ENCODE results near the gene VPS36. TPM values are rescaled to one million over a fixed set of nuclear protein-coding genes. Genes with fewer than 3 reads are reported as not detected.

Gene VPS36
- total and polyA plus RNA-seq, 2 donors from 2014 or later: 19.2 to 48.9 TPM

DNA sequence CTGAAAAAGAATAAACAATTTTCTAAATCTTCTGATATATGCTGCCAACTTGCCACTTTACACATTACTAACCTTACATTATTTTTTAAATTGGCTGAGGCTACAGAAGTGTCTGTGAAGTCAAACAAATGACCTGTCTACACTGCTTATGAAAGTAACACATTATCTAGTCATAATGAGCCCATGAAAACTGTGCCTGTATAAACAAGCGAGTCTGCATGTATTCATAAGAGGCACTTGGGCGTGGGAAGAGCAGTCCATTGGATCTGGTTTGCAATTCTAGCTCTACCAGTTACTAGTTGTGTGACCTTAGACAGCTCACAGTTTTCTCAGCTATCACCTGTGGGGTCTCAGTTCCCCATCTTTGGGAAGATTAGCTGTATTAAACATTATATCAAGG is 3.1 kb downstream of the VPS36 start:
- DNase-seq (no peak), FAIRE-seq (no peak)
- TF ChIP-seq, protein P1, sequence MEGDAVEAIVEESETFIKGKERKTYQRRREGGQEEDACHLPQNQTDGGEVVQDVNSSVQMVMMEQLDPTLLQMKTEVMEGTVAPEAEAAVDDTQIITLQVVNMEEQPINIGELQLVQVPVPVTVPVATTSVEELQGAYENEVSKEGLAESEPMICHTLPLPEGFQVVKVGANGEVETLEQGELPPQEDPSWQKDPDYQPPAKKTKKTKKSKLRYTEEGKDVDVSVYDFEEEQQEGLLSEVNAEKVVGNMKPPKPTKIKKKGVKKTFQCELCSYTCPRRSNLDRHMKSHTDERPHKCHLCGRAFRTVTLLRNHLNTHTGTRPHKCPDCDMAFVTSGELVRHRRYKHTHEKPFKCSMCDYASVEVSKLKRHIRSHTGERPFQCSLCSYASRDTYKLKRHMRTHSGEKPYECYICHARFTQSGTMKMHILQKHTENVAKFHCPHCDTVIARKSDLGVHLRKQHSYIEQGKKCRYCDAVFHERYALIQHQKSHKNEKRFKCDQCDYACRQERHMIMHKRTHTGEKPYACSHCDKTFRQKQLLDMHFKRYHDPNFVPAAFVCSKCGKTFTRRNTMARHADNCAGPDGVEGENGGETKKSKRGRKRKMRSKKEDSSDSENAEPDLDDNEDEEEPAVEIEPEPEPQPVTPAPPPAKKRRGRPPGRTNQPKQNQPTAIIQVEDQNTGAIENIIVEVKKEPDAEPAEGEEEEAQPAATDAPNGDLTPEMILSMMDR (IDR thresholded peaks at IDR 0.05; ENCODE audit: borderline replicate concordance, extremely low read depth, insufficient read depth): no peak
- Histone ChIP-seq H3K27ac (ENCODE audit: low read depth in 2 of 2, low read length in 2 of 2) (no peak overlapping the region), H3K27me3 (ENCODE audit: control insufficient read depth, insufficient read depth, low read length) (no peaks in the 10 kb centered on the region), H3K4me1 (ENCODE audit: control insufficient read depth in 2 of 3, insufficient read depth in 2 of 3, low read depth in 1 of 3, low read length in 3 of 3) (no peaks in the 10 kb centered on the region), H3K9ac (ENCODE audit: low read length in 3 of 3) (no peak overlapping the region), H3K4me3 (ENCODE audit: low read length in 3 of 3) (no peak overlapping the region), H3K36me3 (ENCODE audit: control insufficient read depth in 2 of 3, insufficient read depth in 3 of 3, low read length in 3 of 3) (no peaks in the 10 kb centered on the region), H3K9me3 (ENCODE audit: control insufficient read depth in 2 of 3, insufficient read depth in 1 of 3, low read length in 3 of 3) (no peaks in the 10 kb centered on the region)
- intact Hi-C loops (cut with DNase I): no loop called here

DNA sequence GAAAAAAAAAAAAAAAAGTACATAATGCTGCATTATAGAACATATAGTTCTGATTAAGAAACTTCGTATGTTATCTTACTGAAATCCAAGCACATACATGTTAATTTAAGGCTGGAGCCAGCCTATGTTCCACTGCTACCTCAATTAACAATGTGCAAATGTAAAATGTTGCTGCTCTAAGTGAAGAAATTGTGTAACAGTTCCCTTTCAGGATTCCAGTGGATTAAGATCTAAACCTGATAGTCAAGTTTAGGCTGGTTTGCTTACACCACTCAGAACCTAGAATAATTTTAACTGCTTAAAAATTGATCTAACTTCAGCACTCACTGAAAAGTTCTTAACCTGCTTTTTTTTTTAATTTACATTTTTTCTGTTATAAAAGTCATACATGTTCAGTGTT is 4.2 kb downstream of the VPS36 start:
- Histone ChIP-seq H3K9me3 (ENCODE audit: control insufficient read depth in 2 of 3, insufficient read depth in 1 of 3, low read length in 3 of 3) (no peaks in the 10 kb centered on the region), H3K4me3 (ENCODE audit: low read length in 3 of 3) (no peak overlapping the region), H3K27ac (ENCODE audit: low read depth in 2 of 2, low read length in 2 of 2) (no peak overlapping the region), H3K36me3 (ENCODE audit: control insufficient read depth in 2 of 3, insufficient read depth in 3 of 3, low read length in 3 of 3) (no peaks in the 10 kb centered on the region), H3K27me3 (ENCODE audit: control insufficient read depth, insufficient read depth, low read length) (no peaks in the 10 kb centered on the region), H3K4me1 (ENCODE audit: control insufficient read depth in 2 of 3, insufficient read depth in 2 of 3, low read depth in 1 of 3, low read length in 3 of 3) (no peaks in the 10 kb centered on the region), H3K9ac (ENCODE audit: low read length in 3 of 3) (no peak overlapping the region)
- DNase-seq: no peak
- TF ChIP-seq, protein P1 (IDR thresholded peaks at IDR 0.05; ENCODE audit: borderline replicate concordance, extremely low read depth, insufficient read depth): no peak
- intact Hi-C loops (cut with DNase I): no loop called here
- FAIRE-seq: no peak

DNA sequence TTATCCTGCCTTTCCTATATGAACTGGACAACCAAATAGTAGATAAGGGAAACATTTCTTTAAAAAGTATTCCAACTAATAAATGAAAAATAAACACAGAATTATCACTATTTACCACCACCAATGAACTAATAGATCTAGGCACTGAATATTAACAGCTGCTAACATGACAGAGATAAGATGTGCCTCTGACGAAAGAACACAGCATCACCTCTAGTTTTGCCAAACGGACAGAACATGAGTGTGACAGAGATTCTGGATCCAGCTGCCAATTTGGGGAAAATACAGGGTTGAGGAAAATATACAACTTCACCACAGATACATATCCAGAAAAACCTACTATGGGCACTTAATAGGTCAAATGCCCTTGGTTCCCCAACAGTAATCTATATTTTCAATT is 18.0 kb downstream of the VPS36 start:
- Histone ChIP-seq H3K27me3 (ENCODE audit: control insufficient read depth, insufficient read depth, low read length) (no peaks in the 10 kb centered on the region), H3K27ac (ENCODE audit: low read depth in 2 of 2, low read length in 2 of 2) (no peak overlapping the region), H3K9ac (ENCODE audit: low read length in 3 of 3) (no peak overlapping the region), H3K4me3 (ENCODE audit: low read length in 3 of 3) (no peak overlapping the region), H3K36me3 (ENCODE audit: control insufficient read depth in 2 of 3, insufficient read depth in 3 of 3, low read length in 3 of 3) (peaks cover 3 to 21% (median 13%) of the 10 kb centered on the region in 3 donors), H3K9me3 (ENCODE audit: control insufficient read depth in 2 of 3, insufficient read depth in 1 of 3, low read length in 3 of 3) (no peaks in the 10 kb centered on the region), H3K4me1 (ENCODE audit: control insufficient read depth in 2 of 3, insufficient read depth in 2 of 3, low read depth in 1 of 3, low read length in 3 of 3) (no peaks in the 10 kb centered on the region)
- intact Hi-C loops (cut with DNase I): no loop called here
- FAIRE-seq: no peak
- TF ChIP-seq, protein P1 (IDR thresholded peaks at IDR 0.05; ENCODE audit: borderline replicate concordance, extremely low read depth, insufficient read depth): no peak
- DNase-seq: no peak

DNA sequence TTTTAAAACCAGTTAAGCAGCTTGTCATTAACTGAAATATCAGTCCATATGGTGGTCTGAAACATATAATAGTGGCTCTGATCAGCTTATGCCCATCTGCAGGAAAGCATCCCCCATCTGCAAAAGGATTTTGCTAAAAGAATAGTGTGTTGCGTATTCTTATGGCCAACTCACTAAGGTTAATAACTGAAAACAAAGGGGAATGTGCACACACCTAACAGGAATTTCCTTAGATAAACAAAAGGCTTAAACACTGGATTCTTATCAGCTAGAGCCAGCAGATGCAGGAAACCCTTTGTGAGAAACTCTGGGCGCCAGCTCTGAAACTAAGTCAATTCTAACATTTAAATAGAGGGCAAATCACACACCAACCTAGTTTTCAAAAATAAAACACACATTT is 22.1 kb downstream of the VPS36 start:
- no peak for FAIRE-seq

More for the DNA sequence above, 22.1 kb downstream of the VPS36 start:
- no peaks in the 10 kb centered on the region for H3K9me3 ChIP-seq (ENCODE audit: control insufficient read depth in 2 of 3, insufficient read depth in 1 of 3, low read length in 3 of 3)
- TF ChIP-seq, protein P1 (IDR thresholded peaks at IDR 0.05; ENCODE audit: borderline replicate concordance, extremely low read depth, insufficient read depth): no peak
- intact Hi-C loops (cut with DNase I): no loop called here
- DNase-seq: peak in 1 of 5 donors; percentile 53
- no peaks in the 10 kb centered on the region for H3K27me3 ChIP-seq (ENCODE audit: control insufficient read depth, insufficient read depth, low read length)
- H3K27ac ChIP-seq (ENCODE audit: low read depth in 2 of 2, low read length in 2 of 2): no peak overlapping the region
- H3K9ac ChIP-seq (ENCODE audit: low read length in 3 of 3): no peak overlapping the region
- no peaks in the 10 kb centered on the region for H3K4me1 ChIP-seq (ENCODE audit: control insufficient read depth in 2 of 3, insufficient read depth in 2 of 3, low read depth in 1 of 3, low read length in 3 of 3)
- peaks cover 0 to 30% (median 15%) of the 10 kb centered on the region in 3 donors for H3K36me3 ChIP-seq (ENCODE audit: control insufficient read depth in 2 of 3, insufficient read depth in 3 of 3, low read length in 3 of 3)
- no peak overlapping the region for H3K4me3 ChIP-seq (ENCODE audit: low read length in 3 of 3)
